ENCODE results near the gene SPATA45. TPM values are rescaled to one million over a fixed set of nuclear protein-coding genes. Genes with fewer than 3 reads are reported as not detected.

SPATA45 gene
- total and polyA plus RNA-seq, 2 of the 13 experiments (the other 11 are each of a cell fraction or from before 2014, with no cell fraction given) = 0.17 to 0.64 TPM

DNA sequence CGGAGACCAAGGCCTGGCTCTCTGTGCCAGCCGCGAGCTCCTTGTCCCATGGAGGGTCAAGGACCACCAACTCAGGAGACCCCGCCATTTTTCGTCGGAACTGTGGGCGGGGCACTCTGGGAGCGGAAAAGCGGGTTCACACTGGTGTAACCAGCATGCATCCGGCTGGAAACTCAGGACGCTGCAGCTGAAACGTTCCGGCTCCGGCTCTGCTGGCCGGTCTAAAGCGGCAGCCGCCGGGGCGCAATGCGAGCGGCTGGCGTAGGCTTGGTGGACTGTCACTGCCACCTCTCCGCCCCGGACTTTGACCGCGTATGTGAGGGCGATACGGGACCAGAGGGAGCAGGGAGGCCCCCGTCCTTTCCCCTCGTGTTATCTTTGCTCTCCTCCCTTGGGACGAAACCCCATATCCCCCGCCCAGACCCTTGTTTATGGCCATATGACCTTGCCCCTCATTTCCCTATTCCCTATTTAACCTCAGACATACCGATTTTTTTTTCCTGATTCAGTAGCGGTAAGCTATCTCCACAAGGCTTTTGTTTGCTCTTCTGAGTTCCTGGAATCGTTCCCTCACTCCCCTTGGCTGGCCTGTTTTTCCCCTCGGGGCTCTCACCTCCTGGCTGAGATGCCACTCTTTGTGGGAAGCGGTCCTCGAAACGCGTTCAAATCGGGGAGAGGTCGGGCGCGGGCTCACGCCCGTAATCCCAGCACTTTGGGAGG, 55.6 kb downstream of the SPATA45 start, which contains the start of the genes NSL1 and TATDN3 (continued):
- TF ChIP-seq, protein P1, sequence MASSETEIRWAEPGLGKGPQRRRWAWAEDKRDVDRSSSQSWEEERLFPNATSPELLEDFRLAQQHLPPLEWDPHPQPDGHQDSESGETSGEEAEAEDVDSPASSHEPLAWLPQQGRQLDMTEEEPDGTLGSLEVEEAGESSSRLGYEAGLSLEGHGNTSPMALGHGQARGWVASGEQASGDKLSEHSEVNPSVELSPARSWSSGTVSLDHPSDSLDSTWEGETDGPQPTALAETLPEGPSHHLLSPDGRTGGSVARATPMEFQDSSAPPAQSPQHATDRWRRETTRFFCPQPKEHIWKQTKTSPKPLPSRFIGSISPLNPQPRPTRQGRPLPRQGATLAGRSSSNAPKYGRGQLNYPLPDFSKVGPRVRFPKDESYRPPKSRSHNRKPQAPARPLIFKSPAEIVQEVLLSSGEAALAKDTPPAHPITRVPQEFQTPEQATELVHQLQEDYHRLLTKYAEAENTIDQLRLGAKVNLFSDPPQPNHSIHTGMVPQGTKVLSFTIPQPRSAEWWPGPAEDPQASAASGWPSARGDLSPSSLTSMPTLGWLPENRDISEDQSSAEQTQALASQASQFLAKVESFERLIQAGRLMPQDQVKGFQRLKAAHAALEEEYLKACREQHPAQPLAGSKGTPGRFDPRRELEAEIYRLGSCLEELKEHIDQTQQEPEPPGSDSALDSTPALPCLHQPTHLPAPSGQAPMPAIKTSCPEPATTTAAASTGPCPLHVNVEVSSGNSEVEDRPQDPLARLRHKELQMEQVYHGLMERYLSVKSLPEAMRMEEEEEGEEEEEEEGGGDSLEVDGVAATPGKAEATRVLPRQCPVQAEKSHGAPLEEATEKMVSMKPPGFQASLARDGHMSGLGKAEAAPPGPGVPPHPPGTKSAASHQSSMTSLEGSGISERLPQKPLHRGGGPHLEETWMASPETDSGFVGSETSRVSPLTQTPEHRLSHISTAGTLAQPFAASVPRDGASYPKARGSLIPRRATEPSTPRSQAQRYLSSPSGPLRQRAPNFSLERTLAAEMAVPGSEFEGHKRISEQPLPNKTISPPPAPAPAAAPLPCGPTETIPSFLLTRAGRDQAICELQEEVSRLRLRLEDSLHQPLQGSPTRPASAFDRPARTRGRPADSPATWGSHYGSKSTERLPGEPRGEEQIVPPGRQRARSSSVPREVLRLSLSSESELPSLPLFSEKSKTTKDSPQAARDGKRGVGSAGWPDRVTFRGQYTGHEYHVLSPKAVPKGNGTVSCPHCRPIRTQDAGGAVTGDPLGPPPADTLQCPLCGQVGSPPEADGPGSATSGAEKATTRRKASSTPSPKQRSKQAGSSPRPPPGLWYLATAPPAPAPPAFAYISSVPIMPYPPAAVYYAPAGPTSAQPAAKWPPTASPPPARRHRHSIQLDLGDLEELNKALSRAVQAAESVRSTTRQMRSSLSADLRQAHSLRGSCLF (CRISPR knock-in tag; IDR thresholded peaks at IDR 0.05; ENCODE audit: borderline replicate concordance) = no peak
- TF ChIP-seq ZFYVE20 (CRISPR knock-in tag; IDR thresholded peaks at IDR 0.05; ENCODE audit: borderline replicate concordance, low read depth) (no peak), ZNF782 (CRISPR knock-in tag; IDR thresholded peaks at IDR 0.05; ENCODE audit: borderline replicate concordance) (peak; percentile 97; the same call in 1 of the 2 replicates), MAX (IDR thresholded peaks at IDR 0.05) (peak; percentile 86), PAWR (CRISPR knock-in tag; IDR thresholded peaks at IDR 0.05; ENCODE audit: borderline replicate concordance) (peak; percentile 99), ZNF552 (CRISPR knock-in tag; IDR thresholded peaks at IDR 0.05; ENCODE audit: borderline replicate concordance) (peak; percentile 97), ZNF772 (CRISPR knock-in tag; IDR thresholded peaks at IDR 0.05) (peak; percentile 60; the same call in 1 of the 2 replicates), PCBP2 (optimal IDR thresholded peaks at IDR 0.05; ENCODE audit: low read depth, low read length, poor library complexity, severe bottlenecking) (peak; percentile 10), KAT2B (IDR thresholded peaks at IDR 0.05; ENCODE audit: borderline replicate concordance, low read depth, low read length) (no peak), ZNF577 (CRISPR knock-in tag; IDR thresholded peaks at IDR 0.05; ENCODE audit: borderline replicate concordance, low read depth) (no peak), BRCA1 (CRISPR knock-in tag; IDR thresholded peaks at IDR 0.05) (no peak; the same call in 1 of the 2 replicates), TGIF2 (CRISPR knock-in tag; IDR thresholded peaks at IDR 0.05) (peak; percentile 87), RXRA (CRISPR knock-in tag; IDR thresholded peaks at IDR 0.05) (peak; percentile 91), TBL1XR1 (IDR thresholded peaks at IDR 0.05; ENCODE audit: borderline replicate concordance, low read length, partially characterized antibody) (peak; percentile 76), ZNF260 (CRISPR knock-in tag; IDR thresholded peaks at IDR 0.05; ENCODE audit: borderline replicate concordance, low read depth) (no peak), ARID2 (CRISPR knock-in tag; IDR thresholded peaks at IDR 0.05; ENCODE audit: borderline replicate concordance) (no peak)
- TF ChIP-seq, protein P2, sequence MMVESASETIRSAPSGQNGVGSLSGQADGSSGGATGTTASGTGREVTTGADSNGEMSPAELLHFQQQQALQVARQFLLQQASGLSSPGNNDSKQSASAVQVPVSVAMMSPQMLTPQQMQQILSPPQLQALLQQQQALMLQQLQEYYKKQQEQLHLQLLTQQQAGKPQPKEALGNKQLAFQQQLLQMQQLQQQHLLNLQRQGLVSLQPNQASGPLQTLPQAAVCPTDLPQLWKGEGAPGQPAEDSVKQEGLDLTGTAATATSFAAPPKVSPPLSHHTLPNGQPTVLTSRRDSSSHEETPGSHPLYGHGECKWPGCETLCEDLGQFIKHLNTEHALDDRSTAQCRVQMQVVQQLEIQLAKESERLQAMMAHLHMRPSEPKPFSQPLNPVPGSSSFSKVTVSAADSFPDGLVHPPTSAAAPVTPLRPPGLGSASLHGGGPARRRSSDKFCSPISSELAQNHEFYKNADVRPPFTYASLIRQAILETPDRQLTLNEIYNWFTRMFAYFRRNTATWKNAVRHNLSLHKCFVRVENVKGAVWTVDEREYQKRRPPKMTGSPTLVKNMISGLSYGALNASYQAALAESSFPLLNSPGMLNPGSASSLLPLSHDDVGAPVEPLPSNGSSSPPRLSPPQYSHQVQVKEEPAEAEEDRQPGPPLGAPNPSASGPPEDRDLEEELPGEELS (CRISPR knock-in tag; IDR thresholded peaks at IDR 0.05) = peak; percentile 91
- TF ChIP-seq, protein P3, sequence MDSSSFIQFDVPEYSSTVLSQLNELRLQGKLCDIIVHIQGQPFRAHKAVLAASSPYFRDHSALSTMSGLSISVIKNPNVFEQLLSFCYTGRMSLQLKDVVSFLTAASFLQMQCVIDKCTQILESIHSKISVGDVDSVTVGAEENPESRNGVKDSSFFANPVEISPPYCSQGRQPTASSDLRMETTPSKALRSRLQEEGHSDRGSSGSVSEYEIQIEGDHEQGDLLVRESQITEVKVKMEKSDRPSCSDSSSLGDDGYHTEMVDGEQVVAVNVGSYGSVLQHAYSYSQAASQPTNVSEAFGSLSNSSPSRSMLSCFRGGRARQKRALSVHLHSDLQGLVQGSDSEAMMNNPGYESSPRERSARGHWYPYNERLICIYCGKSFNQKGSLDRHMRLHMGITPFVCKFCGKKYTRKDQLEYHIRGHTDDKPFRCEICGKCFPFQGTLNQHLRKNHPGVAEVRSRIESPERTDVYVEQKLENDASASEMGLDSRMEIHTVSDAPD (CRISPR knock-in tag; IDR thresholded peaks at IDR 0.05) = peak; percentile 86; the same call in 1 of the 2 replicates
- TF ChIP-seq, protein P4, sequence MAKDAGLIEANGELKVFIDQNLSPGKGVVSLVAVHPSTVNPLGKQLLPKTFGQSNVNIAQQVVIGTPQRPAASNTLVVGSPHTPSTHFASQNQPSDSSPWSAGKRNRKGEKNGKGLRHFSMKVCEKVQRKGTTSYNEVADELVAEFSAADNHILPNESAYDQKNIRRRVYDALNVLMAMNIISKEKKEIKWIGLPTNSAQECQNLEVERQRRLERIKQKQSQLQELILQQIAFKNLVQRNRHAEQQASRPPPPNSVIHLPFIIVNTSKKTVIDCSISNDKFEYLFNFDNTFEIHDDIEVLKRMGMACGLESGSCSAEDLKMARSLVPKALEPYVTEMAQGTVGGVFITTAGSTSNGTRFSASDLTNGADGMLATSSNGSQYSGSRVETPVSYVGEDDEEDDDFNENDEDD (CRISPR knock-in tag; IDR thresholded peaks at IDR 0.05; ENCODE audit: borderline replicate concordance) = peak; percentile 89

All from HepG2 (cell line).